ENCODE data around the gene TRPM8. TPM values are rescaled to one million over a fixed set of nuclear protein-coding genes. Genes with fewer than 3 reads are reported as not detected.
A peak's percentile ranks its signal among the peaks of the same experiment; 100 is the strongest.
"Not testable (repeated sequence)": the region's sequence is repeated elsewhere in the genome, so short reads cannot be mapped to it uniquely, and the experiment has no call there.

TRPM8 gene
- total RNA-seq, 1 donor from 2014 or later, result 7.5 TPM

DNA sequence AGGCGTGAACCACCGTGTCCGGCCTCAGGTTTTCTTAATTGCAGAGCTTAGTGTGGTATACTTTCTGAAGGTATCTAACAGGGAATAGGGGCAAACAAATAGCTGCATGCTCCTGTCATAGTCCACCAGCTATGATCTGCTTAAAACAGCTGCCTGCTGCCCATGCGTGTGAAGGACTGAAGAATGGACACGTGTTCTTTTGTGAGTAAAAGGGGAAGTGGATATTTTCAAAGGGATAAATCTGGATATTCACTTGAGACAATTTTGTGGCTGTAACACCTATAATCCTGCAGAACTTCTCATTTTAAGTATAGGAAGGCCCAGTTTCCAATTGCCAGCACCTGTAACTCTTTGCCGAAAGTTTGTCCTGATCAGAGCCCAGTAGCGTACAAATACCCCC is 44.7 kb downstream of the TRPM8 start:
- H3K79me2 ChIP-seq (ENCODE audit: low read depth), result no peaks in the 10 kb centered on the region
- H3K36me3 ChIP-seq, result no peaks in the 10 kb centered on the region
- H3K4me3 Mint-ChIP-seq, result no peak overlapping the region
- H3K27ac Mint-ChIP-seq, result no peak overlapping the region
- H4K20me1 ChIP-seq (ENCODE audit: low read depth), result no peaks in the 10 kb centered on the region
- H2AFZ ChIP-seq (replicated peaks), result no peak overlapping the region
- TF ChIP-seq, protein P1, sequence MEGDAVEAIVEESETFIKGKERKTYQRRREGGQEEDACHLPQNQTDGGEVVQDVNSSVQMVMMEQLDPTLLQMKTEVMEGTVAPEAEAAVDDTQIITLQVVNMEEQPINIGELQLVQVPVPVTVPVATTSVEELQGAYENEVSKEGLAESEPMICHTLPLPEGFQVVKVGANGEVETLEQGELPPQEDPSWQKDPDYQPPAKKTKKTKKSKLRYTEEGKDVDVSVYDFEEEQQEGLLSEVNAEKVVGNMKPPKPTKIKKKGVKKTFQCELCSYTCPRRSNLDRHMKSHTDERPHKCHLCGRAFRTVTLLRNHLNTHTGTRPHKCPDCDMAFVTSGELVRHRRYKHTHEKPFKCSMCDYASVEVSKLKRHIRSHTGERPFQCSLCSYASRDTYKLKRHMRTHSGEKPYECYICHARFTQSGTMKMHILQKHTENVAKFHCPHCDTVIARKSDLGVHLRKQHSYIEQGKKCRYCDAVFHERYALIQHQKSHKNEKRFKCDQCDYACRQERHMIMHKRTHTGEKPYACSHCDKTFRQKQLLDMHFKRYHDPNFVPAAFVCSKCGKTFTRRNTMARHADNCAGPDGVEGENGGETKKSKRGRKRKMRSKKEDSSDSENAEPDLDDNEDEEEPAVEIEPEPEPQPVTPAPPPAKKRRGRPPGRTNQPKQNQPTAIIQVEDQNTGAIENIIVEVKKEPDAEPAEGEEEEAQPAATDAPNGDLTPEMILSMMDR (IDR thresholded peaks at IDR 0.05), result no peak
- TF ChIP-seq EZH2phosphoT487 (IDR thresholded peaks at IDR 0.05) (no peak), EZH2 (IDR thresholded peaks at IDR 0.05) (no peak)
- H3K27me3 Mint-ChIP-seq (ENCODE audit: insufficient read depth, low read depth), result peaks cover 4% of the 10 kb centered on the region
- H3K9me3 ChIP-seq (ENCODE audit: low read depth), result no peaks in the 10 kb centered on the region
- H3K9me3 Mint-ChIP-seq, result no peaks in the 10 kb centered on the region
- DNase-seq (ENCODE audit: low spot score), result no peak
- peaks cover 4% of the 10 kb centered on the region for H3K4me1 Mint-ChIP-seq
- no peaks in the 10 kb centered on the region for H3K36me3 Mint-ChIP-seq
- H3K4me1 ChIP-seq, result no peaks in the 10 kb centered on the region
- no peaks in the 10 kb centered on the region for H3K27me3 ChIP-seq
- H3K9ac ChIP-seq, result no peak overlapping the region
- no peak overlapping the region for H3K4me3 ChIP-seq
- H3F3A ChIP-seq (ENCODE audit: low read depth), result no peaks in the 10 kb centered on the region
- H3K4me2 ChIP-seq, result no peak overlapping the region
- H3K27ac ChIP-seq, result no peak overlapping the region

DNA sequence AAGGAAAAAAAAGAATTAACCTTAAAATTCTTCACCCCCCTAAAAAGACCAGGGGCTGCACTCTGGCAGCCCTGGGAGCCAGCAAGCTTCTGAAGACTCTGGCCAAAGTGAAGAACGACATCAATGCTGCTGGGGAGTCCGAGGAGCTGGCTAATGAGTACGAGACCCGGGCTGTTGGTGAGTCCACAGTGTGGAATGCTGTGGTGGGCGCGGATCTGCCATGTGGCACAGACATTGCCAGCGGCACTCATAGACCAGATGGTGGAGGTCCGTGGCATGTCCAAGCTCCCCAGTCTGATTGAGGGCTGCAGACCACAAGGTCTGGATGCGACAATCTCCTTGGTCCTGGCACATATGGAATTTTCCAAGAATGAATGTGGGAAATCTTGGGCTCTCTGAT is 47.4 kb downstream of the TRPM8 start:
- Histone ChIP-seq H3K27ac (no peak overlapping the region), H3F3A (ENCODE audit: low read depth) (no peaks in the 10 kb centered on the region), H3K27me3 (no peaks in the 10 kb centered on the region), H3K9ac (no peak overlapping the region), H3K9me3 (ENCODE audit: low read depth) (no peaks in the 10 kb centered on the region), H3K79me2 (ENCODE audit: low read depth) (no peaks in the 10 kb centered on the region), H3K4me2 (no peak overlapping the region), H3K4me1 (no peaks in the 10 kb centered on the region), H2AFZ (replicated peaks) (no peak overlapping the region), H3K36me3 (no peaks in the 10 kb centered on the region), H3K4me3 (no peak overlapping the region), H4K20me1 (ENCODE audit: low read depth) (no peaks in the 10 kb centered on the region)
- TF ChIP-seq EZH2phosphoT487 (IDR thresholded peaks at IDR 0.05) (no peak), EZH2 (IDR thresholded peaks at IDR 0.05) (no peak)
- TF ChIP-seq, protein P1 (IDR thresholded peaks at IDR 0.05), result no peak
- peaks cover 11% of the 10 kb centered on the region for H3K4me1 Mint-ChIP-seq
- no peak overlapping the region for H3K27ac Mint-ChIP-seq
- no peaks in the 10 kb centered on the region for H3K9me3 Mint-ChIP-seq
- H3K27me3 Mint-ChIP-seq (ENCODE audit: insufficient read depth, low read depth), result peaks cover 4% of the 10 kb centered on the region
- no peaks in the 10 kb centered on the region for H3K36me3 Mint-ChIP-seq
- H3K4me3 Mint-ChIP-seq, result no peak overlapping the region
- DNase-seq (ENCODE audit: low spot score), result no peak

DNA sequence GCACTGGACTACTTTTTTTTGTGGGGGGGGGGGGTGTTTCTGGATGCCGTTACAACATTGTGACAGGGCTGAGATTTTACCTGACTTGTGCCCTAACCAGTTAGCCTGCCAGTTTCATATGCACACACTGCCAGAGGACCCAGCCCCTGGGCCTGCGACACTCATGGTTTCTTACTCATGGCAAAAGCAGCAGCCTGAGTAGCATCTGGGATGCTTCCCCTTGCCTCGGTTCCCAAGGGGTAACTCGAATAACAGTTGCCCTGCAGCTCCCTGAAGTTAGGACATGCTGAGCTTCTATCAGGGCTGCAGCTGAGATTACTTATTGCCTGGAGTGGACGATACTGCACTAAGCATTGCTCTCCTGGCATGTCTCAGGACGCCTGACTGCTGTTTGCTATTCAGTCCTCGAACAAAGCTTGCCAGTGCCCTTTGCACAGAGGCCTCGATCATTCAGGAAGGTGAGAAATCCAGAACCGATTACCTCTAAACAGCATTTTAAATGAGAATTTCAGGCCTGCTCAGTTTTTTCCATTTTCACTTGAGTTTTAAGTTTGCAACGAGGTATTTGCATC is 47.9 kb downstream of the TRPM8 start:
- peak; percentile 20 for DNase-seq (ENCODE audit: low spot score)
- Mint-ChIP-seq H3K27me3 (ENCODE audit: insufficient read depth, low read depth) (peaks cover 4% of the 10 kb centered on the region), H3K36me3 (no peaks in the 10 kb centered on the region), H3K27ac (no peak overlapping the region), H3K4me1 (peaks cover 11% of the 10 kb centered on the region), H3K9me3 (no peaks in the 10 kb centered on the region), H3K4me3 (no peak overlapping the region)
- H3K4me3 ChIP-seq, result no peak overlapping the region
- TF ChIP-seq EZH2 (IDR thresholded peaks at IDR 0.05), result no peak
- TF ChIP-seq, protein P1 (IDR thresholded peaks at IDR 0.05), result no peak
- TF ChIP-seq EZH2phosphoT487 (IDR thresholded peaks at IDR 0.05), result no peak
- H3K27ac ChIP-seq, result no peak overlapping the region
- H3K4me2 ChIP-seq, result no peak overlapping the region
- no peaks in the 10 kb centered on the region for H3K9me3 ChIP-seq (ENCODE audit: low read depth)
- no peak overlapping the region for H3K9ac ChIP-seq
- H3F3A ChIP-seq (ENCODE audit: low read depth), result no peaks in the 10 kb centered on the region
- no peaks in the 10 kb centered on the region for H3K27me3 ChIP-seq
- no peaks in the 10 kb centered on the region for H3K79me2 ChIP-seq (ENCODE audit: low read depth)
- H4K20me1 ChIP-seq (ENCODE audit: low read depth), result no peaks in the 10 kb centered on the region
- H2AFZ ChIP-seq (replicated peaks), result no peak overlapping the region
- H3K4me1 ChIP-seq, result no peaks in the 10 kb centered on the region
- no peaks in the 10 kb centered on the region for H3K36me3 ChIP-seq

DNA sequence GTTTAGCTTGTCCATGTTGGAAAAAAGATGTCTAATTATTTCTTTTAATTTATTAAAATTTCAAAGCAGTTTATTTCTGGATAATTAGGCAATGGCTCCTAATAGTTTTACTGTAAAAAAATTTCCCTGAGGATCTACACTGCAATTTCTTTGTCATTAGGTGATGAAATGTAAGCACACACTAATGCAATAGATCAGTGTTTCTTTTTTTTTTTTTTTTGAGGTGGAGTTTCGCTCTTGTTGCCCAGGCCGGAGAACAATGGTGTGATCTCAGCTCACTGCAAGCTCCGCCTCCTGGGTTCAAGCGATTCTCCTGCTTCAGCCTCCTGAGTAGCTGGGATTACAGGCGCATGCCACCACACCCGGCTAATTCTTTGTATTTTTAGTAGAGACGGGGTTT is 48.5 kb downstream of the TRPM8 start:
- H3K27me3 Mint-ChIP-seq (ENCODE audit: insufficient read depth, low read depth); H3F3A ChIP-seq (ENCODE audit: low read depth); H3K9me3 Mint-ChIP-seq; H3K4me3 Mint-ChIP-seq; H3K36me3 Mint-ChIP-seq; H3K4me3 ChIP-seq; H3K36me3 ChIP-seq; H4K20me1 ChIP-seq (ENCODE audit: low read depth); H3K4me1 ChIP-seq; DNase-seq (ENCODE audit: low spot score); H3K79me2 ChIP-seq (ENCODE audit: low read depth); H3K9me3 ChIP-seq (ENCODE audit: low read depth); H3K4me2 ChIP-seq; H3K27ac Mint-ChIP-seq; H2AFZ ChIP-seq (replicated peaks); H3K27ac ChIP-seq; H3K27me3 ChIP-seq; H3K9ac ChIP-seq: not testable (repeated sequence)
- peaks cover 11% of the 10 kb centered on the region for H3K4me1 Mint-ChIP-seq

All from neural progenitor cell (in vitro differentiated cells).